SU-DHL-6 (cell line): ENCODE measurements around the gene NUDT19.

Experiments
- H2AFZ ChIP-seq: fragments of 200-600 bp; sonication (generic); 2 replicates; pipeline ENCODE4 v1.6.1; 2014; ENCODE audit warnings: low read depth, mild to moderate bottlenecking, moderate library complexity, mixed read lengths, antibody characterized with exemption, low read length; ENCODE audit not compliant: severe bottlenecking
- H3F3A ChIP-seq: fragments of 200-600 bp; shearing (Covaris generic); 2 replicates; pipeline ENCODE4 v1.6.0; 2016; ENCODE audit warnings: antibody characterized with exemption, mild to moderate bottlenecking; ENCODE audit not compliant: insufficient read depth
- H3K27ac ChIP-seq: fragments of 200-600 bp; sonication (generic); 2 replicates; pipeline ENCODE4 v1.5.1; 2016; ENCODE audit warnings: low read depth, mild to moderate bottlenecking, low read length, moderate library complexity, mixed read lengths
- H3K27me3 ChIP-seq: fragments of 200-600 bp; sonication (generic), shearing (Covaris generic); 2 replicates; pipeline ENCODE4 v1.6.0; 2014; ENCODE audit warnings: mild to moderate bottlenecking, low read length
- H3K36me3 ChIP-seq: fragments of 200-600 bp; sonication (generic); 2 replicates; pipeline ENCODE4 v1.6.1; 2014; ENCODE audit warnings: mild to moderate bottlenecking, low read length, mixed read lengths
- H3K4me2 ChIP-seq: fragments of 300-600, 200-600 bp; shearing (Covaris generic), sonication (generic); 2 replicates; pipeline ENCODE4 v1.6.0; 2014; ENCODE audit warnings: low read length, low read depth, mild to moderate bottlenecking; ENCODE audit not compliant: poor library complexity, severe bottlenecking
- H3K4me3 ChIP-seq: fragments of 200-600 bp; sonication (generic); 2 replicates; pipeline ENCODE4 v1.5.1; 2014; ENCODE audit warnings: antibody characterized with exemption, low read length, mild to moderate bottlenecking, mixed read lengths; ENCODE audit not compliant: insufficient read depth, poor library complexity, severe bottlenecking
- H3K79me2 ChIP-seq: fragments of 200-600 bp; sonication (generic); 2 replicates; pipeline ENCODE4 v1.6.1; 2014; ENCODE audit warnings: mild to moderate bottlenecking, low read length, moderate library complexity; ENCODE audit not compliant: insufficient read depth
- H3K9ac ChIP-seq: fragments of 200-600 bp; sonication (generic); 2 replicates; pipeline ENCODE4 v1.7.0; 2014; ENCODE audit warnings: mild to moderate bottlenecking, low read length
- H3K9me2 ChIP-seq: fragments of 200-600 bp; sonication (generic); replicated peaks from 2 replicates; pipeline ENCODE4 v1.6.1; 2014; ENCODE audit warnings: low read length; ENCODE audit not compliant: insufficient read depth
- H3K9me3 ChIP-seq: fragments of 200-600 bp; sonication (generic); 2 replicates; pipeline ENCODE4 v1.6.1; 2014; ENCODE audit warnings: low read length, mixed read lengths; ENCODE audit not compliant: insufficient read depth
- H4K20me1 ChIP-seq: fragments of 200-600 bp; sonication (generic); 2 replicates; pipeline ENCODE4 v1.6.1; 2014; ENCODE audit warnings: low read depth, mild to moderate bottlenecking, antibody characterized with exemption, low read length, moderate library complexity, mixed read lengths
- EZH2phosphoT487 ChIP-seq: fragments of 200-600 bp; sonication (generic), shearing (Covaris generic); conservative IDR thresholded peaks from 2 replicates; pipeline ENCODE4 v1.6.1; 2018; ENCODE audit warnings: mild to moderate bottlenecking, antibody characterized with exemption, low read length, moderate library complexity, mixed read lengths
- TF ChIP-seq, protein P1 (sequence below): fragments of 200-600 bp; sonication (generic); IDR thresholded peaks from one replicate; pipeline ENCODE4 v1.5.1; 2017; ENCODE audit warnings: antibody characterized with exemption, mild to moderate bottlenecking, low read length, moderate library complexity; ENCODE audit not compliant: insufficient read depth, poor library complexity, severe bottlenecking

NUDT19 gene

DNA sequence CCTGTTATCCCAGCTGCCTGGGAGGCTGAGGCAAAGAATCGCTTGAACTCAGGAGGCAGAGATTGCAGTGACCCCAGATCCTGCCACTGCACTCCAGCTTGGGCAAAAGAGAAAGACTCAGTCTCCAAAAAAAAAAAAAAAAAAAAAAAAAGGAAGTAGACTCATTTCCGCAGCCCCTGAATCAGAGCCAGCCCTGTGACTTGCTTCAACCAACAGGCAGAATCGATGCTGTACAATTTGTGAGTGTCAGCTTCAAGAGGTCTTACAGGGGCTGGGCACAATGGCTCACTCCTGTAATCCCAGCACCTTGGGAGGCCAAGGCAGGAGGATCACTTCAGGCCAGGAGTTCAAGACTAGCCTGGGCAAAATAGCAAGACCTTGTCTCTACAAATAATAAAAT is 29.4 kb upstream of the NUDT19 start:
- no peaks in the 10 kb centered on the region for H3K27me3 ChIP-seq
- 0 out of 2 replicates have a peak, but pooled peaks cover 5% of the 10 kb centered on the region for H3F3A ChIP-seq
- TF ChIP-seq, protein P1, sequence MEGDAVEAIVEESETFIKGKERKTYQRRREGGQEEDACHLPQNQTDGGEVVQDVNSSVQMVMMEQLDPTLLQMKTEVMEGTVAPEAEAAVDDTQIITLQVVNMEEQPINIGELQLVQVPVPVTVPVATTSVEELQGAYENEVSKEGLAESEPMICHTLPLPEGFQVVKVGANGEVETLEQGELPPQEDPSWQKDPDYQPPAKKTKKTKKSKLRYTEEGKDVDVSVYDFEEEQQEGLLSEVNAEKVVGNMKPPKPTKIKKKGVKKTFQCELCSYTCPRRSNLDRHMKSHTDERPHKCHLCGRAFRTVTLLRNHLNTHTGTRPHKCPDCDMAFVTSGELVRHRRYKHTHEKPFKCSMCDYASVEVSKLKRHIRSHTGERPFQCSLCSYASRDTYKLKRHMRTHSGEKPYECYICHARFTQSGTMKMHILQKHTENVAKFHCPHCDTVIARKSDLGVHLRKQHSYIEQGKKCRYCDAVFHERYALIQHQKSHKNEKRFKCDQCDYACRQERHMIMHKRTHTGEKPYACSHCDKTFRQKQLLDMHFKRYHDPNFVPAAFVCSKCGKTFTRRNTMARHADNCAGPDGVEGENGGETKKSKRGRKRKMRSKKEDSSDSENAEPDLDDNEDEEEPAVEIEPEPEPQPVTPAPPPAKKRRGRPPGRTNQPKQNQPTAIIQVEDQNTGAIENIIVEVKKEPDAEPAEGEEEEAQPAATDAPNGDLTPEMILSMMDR: no peak
- no peak for TF ChIP-seq EZH2phosphoT487
- H3K9ac ChIP-seq: no peak overlapping the region
- H3K9me2 ChIP-seq: no peaks in the 10 kb centered on the region
- peaks cover 72% of the 10 kb centered on the region for H3K79me2 ChIP-seq
- no peaks in the 10 kb centered on the region for H3K36me3 ChIP-seq
- no peak overlapping the region for H3K27ac ChIP-seq
- H2AFZ ChIP-seq: no peak overlapping the region
- peaks cover 15% of the 10 kb centered on the region for H4K20me1 ChIP-seq
- no peak overlapping the region for H3K4me2 ChIP-seq
- H3K4me3 ChIP-seq: no peak overlapping the region
- no peaks in the 10 kb centered on the region for H3K9me3 ChIP-seq

DNA sequence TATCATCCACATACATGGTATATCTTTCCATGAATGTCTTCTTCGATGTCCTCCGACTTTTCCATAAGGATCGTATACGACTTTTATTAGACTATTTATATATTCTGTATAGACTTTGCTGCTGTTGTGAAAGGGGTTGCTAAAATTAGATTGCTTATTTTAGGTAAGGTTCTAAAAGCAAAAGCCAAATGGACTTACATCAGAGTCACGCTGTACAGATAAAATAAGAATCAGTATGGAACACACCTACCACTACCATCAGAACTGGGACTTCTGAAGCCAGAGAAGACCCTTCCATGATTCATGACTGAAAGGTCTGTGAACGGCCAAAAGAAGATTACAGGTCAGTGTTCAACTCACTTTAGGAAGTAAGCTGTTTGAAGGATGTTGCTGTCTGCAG is 25.5 kb upstream of the NUDT19 start:
- no peak overlapping the region for H3K4me3 ChIP-seq
- no peak overlapping the region for H2AFZ ChIP-seq
- no peaks in the 10 kb centered on the region for H3K36me3 ChIP-seq
- peaks cover 89% of the 10 kb centered on the region for H3K79me2 ChIP-seq
- H3K9me3 ChIP-seq: no peaks in the 10 kb centered on the region
- TF ChIP-seq, protein P1: no peak
- TF ChIP-seq EZH2phosphoT487: no peak
- H3K27me3 ChIP-seq: no peaks in the 10 kb centered on the region
- H3K9me2 ChIP-seq: no peaks in the 10 kb centered on the region
- no peak overlapping the region for H3K27ac ChIP-seq
- peaks cover 6% of the 10 kb centered on the region for H4K20me1 ChIP-seq
- H3K9ac ChIP-seq: no peak overlapping the region
- H3F3A ChIP-seq: no peaks in the 10 kb centered on the region
- no peak overlapping the region for H3K4me2 ChIP-seq

DNA sequence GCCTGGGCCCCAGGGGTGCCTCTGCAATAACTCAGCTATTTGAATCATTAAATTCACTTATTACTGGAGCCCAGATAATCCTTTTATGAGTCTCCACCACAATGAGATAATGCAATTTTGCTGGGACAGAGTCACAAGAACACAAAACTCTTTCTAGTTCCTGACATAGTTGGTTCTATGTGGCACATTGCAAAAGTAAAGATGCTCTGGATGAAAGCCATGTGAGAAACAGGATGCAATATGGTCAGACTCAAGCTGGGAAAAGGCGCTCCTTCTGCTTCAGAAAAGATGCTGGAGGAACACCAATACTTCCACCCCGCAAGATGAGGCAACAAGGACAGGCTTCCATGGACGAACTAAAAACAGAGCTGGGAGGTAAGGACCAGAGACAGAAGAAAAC is 22.3 kb upstream of the NUDT19 start:
- no peaks in the 10 kb centered on the region for H3K9me2 ChIP-seq
- H3K9ac ChIP-seq: no peak overlapping the region
- H3K36me3 ChIP-seq: no peaks in the 10 kb centered on the region
- no peak overlapping the region for H3K4me3 ChIP-seq
- no peaks in the 10 kb centered on the region for H3F3A ChIP-seq
- no peak overlapping the region for H2AFZ ChIP-seq
- no peaks in the 10 kb centered on the region for H3K9me3 ChIP-seq
- no peak for TF ChIP-seq EZH2phosphoT487
- TF ChIP-seq, protein P1: no peak
- H3K27me3 ChIP-seq: no peaks in the 10 kb centered on the region
- peaks cover 13% of the 10 kb centered on the region; the same call in 1 of the 2 replicates for H4K20me1 ChIP-seq
- H3K27ac ChIP-seq: no peak overlapping the region
- no peak overlapping the region for H3K4me2 ChIP-seq
- peaks cover 92% of the 10 kb centered on the region for H3K79me2 ChIP-seq
